22Rv1 (cell line): ENCODE measurements around the gene S100A3.

Source experiments
- ZFX ChIP-seq: fragments of 450-650 bp; IDR thresholded peaks from 2 replicates; pipeline ENCODE4 v1.6.1; 2017; ENCODE audit warnings: antibody characterized with exemption, borderline replicate concordance
- TF ChIP-seq, protein P1 (sequence below): fragments of 450-650 bp; IDR thresholded peaks from 2 replicates; pipeline ENCODE4 v1.5.1; 2017; ENCODE audit warnings: mild to moderate bottlenecking

DNA sequence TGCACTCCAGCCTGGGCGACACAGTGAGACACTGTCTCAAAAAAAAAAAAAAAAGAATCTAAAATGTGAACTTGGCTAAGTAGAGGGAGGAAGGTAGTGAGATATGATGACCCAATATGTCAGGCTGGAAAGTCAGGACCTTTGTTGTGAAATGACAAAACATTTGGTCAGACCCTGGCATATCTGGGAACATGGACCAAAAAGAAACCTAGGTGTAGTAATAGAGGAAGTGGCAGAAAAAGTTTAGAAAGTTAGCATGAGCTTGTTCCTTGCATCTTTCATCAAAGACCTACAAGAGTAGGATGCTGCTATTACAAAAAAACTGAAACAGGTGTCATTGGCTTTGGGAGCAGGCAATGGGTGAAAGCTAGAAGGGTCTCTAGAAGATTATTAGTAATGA lies 7.3 kb upstream of the S100A3 start:
- TF ChIP-seq, protein P1, sequence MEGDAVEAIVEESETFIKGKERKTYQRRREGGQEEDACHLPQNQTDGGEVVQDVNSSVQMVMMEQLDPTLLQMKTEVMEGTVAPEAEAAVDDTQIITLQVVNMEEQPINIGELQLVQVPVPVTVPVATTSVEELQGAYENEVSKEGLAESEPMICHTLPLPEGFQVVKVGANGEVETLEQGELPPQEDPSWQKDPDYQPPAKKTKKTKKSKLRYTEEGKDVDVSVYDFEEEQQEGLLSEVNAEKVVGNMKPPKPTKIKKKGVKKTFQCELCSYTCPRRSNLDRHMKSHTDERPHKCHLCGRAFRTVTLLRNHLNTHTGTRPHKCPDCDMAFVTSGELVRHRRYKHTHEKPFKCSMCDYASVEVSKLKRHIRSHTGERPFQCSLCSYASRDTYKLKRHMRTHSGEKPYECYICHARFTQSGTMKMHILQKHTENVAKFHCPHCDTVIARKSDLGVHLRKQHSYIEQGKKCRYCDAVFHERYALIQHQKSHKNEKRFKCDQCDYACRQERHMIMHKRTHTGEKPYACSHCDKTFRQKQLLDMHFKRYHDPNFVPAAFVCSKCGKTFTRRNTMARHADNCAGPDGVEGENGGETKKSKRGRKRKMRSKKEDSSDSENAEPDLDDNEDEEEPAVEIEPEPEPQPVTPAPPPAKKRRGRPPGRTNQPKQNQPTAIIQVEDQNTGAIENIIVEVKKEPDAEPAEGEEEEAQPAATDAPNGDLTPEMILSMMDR: no peak
- TF ChIP-seq ZFX: no peak
